Fibroblast of skin of right quadriceps (primary cell): ENCODE data around the gene ZXDC.
A peak's percentile ranks its signal among the peaks of the same experiment; 100 is the strongest.

Source experiments
- DNase-seq: peaks from one replicate; pipeline ENCODE4 v3.0.0-alpha.2; 2013

ZXDC gene, protein sequence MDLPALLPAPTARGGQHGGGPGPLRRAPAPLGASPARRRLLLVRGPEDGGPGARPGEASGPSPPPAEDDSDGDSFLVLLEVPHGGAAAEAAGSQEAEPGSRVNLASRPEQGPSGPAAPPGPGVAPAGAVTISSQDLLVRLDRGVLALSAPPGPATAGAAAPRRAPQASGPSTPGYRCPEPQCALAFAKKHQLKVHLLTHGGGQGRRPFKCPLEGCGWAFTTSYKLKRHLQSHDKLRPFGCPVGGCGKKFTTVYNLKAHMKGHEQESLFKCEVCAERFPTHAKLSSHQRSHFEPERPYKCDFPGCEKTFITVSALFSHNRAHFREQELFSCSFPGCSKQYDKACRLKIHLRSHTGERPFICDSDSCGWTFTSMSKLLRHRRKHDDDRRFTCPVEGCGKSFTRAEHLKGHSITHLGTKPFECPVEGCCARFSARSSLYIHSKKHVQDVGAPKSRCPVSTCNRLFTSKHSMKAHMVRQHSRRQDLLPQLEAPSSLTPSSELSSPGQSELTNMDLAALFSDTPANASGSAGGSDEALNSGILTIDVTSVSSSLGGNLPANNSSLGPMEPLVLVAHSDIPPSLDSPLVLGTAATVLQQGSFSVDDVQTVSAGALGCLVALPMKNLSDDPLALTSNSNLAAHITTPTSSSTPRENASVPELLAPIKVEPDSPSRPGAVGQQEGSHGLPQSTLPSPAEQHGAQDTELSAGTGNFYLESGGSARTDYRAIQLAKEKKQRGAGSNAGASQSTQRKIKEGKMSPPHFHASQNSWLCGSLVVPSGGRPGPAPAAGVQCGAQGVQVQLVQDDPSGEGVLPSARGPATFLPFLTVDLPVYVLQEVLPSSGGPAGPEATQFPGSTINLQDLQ

DNA sequence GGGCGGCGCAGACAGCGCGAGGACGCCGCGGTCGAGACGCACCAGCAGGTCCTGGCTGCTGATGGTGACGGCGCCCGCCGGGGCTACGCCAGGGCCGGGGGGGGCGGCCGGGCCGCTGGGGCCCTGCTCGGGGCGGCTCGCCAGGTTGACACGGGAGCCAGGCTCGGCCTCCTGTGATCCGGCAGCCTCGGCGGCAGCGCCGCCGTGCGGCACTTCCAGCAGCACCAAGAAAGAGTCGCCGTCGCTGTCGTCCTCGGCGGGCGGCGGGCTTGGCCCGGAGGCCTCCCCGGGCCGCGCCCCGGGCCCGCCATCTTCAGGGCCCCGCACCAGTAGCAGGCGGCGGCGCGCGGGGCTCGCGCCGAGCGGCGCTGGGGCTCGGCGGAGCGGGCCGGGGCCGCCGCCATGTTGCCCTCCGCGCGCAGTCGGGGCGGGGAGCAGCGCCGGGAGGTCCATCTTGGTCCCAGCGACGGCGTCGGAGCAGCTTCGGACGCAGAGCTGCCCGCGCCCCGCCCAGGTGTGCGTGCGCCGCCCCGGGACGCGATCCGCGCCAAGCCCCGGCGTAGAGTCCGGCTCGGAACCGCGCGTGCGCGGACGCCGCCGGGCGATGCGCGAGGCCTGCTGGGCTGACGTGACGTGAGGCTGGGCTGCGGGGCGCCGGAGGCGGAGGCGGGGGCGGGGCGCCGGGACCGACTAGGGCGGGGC is at the start of gene ZXDC:
ZXDC (minus strand) TSS at position 479 of the 702 bp plus-strand sequence; CDS start at position 453, 26 bp downstream.
- DNase-seq: peak; percentile 95

DNA sequence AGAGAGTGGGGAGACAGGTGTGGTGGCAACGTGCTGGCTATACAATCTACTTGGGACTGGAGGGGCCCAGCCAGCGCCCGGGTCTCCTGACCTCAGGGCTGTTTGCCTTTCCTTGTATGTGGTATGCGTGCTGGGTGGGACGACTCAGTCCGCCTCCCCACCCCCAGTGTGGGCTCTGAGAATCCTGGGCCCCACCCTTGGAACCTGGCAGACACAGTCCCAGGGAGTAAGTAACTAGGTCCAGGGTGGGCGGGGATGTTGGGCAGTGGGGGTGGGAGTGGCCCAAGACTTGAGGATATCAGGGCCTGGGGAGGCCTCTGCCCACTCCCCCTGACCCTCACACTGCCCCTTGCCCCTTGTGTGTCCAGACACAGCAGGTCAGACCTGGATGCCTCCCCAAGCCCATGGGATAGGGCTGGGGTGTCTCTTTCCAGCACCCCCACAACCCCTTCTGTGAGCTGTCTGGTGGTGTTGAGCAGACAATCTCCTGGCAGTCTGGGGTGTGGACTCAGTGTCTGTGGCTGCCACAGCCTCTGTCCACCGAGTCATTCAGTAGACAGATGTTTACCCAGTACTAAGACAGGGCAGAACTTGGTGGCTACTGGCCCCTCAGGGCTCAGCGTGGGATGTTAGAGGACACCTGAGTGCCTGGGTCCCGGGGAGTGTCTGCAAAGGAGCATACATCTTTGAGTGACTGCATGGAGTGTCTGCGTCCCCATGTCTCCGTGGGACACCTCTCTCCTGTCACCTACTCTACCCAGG is 49.6 kb upstream of the ZXDC start:
- DNase-seq: no peak

DNA sequence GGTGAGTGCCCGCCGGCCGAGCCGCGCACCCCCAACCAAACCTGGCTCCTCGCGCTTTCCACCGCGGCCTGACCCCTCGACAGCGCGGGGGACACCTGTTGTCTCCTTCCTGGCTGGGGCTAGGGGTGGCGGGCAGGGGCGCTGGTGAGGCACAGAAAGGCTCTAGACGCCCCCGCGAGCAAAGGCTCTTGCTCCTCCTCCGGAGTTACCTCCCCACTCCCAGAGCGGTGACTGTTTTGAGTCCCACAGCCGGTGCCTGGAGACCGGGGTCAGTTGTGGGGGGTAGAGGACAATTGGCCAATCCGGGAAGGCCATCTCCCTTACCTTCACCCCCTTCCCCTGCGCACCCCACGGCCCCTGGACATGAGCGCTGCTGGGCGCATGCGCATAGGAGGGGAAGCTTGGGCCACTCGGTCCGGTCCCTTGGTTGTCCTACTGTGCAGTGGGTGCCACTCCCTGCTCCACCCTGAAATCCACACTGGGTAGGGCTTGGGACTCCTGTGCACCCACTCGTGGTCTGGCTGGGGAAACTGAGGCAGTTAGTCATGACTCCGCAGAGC is 48.8 kb upstream of the ZXDC start:
- no peak for DNase-seq

DNA sequence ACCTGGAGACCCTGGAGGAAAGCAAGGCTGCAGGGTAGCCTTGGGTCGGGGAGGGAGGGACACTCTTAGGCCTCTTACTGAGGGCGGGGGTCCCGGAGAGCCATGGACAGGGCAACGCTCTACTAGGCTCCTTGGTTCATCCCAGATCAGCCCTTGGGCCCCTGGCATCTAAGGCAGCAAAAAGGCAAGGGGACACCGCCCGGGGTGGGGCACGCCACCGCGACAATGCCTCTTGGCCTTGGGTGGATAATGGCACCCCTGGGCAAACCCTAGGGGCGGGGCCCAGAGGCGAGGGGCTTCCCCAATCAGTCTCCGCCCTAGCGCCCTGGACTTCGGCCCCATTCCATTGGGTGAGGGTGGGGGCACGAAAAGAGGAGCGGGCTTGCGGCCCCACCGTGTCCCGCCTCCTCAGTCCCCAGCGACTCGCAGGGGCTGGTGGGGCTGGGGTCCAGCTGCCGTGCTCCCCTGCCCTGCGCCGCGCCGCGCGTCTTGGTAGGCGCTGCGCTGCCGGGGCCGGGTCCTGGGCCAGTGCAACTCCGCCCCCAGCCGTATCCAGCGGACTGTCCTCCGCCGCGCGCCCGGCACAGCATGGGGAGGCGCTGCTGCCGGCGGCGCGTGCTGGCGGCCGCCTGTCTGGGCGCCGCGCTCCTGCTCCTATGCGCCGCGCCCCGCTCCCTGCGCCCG is 48.2 kb upstream of the ZXDC start, which contains the start of gene CHST13:
CHST13 (plus strand) TSS at position 411 of the 684 bp plus-strand sequence; CDS start at position 589, 178 bp downstream.
- DNase-seq: peak; percentile 22

DNA sequence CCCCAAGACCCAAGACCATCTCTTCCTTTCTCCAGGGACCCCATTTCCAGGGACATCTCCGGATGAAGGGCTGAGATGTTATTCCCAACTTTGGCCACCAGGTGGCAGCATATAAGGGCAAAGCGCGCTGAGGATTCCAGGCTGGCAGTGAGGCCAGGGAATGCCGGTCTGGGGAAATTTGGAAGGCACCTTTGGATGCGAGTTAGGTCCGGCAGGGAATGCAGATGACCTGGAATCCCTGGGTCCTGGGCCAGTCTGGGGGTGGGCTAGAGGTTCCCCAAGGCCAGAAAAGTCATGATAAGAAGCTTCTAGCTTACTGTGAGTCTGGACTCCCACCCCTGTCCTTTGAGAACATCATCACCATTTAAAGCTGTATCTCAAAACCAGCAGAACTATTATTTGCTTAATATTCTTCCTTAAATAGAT is 46.7 kb upstream of the ZXDC start:
- DNase-seq: peak; percentile 45

DNA sequence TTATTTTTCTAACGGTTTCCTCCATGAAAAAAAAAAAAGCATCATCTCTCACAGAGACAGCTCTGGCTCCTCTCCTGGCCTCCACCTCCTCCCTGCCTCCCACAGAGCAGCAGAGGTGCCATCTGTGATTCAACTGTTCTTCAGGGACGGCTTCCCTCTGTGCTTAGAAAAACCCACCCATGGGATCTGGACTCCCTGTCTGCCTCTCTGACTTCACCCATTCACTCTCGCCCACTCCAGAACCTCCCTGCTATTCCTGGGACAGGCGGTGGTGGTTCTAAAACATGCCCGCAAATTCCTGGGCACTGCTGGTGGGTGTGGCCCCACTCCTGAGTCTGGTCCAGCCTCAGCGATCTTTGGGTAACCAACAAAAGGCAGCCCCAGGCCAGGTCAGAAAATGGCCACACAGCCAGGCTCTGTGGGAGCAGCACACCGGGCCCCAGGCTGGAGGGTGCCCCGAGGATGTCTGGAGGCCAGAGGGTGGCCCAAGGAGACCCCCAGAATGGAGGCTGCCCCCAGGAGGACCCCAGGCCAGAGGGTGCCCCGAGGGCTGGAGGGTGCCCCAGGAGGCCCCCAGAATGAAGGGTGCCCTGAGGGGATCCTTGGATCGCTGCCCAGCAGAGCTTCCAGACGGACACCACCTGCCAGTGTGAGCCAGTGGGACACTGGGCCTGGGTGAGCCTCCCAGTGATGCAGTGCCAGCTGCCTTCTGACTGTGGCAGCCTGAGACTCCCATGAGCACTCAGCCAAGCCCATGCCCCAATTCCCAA is 45.6 kb upstream of the ZXDC start:
- no peak for DNase-seq

DNA sequence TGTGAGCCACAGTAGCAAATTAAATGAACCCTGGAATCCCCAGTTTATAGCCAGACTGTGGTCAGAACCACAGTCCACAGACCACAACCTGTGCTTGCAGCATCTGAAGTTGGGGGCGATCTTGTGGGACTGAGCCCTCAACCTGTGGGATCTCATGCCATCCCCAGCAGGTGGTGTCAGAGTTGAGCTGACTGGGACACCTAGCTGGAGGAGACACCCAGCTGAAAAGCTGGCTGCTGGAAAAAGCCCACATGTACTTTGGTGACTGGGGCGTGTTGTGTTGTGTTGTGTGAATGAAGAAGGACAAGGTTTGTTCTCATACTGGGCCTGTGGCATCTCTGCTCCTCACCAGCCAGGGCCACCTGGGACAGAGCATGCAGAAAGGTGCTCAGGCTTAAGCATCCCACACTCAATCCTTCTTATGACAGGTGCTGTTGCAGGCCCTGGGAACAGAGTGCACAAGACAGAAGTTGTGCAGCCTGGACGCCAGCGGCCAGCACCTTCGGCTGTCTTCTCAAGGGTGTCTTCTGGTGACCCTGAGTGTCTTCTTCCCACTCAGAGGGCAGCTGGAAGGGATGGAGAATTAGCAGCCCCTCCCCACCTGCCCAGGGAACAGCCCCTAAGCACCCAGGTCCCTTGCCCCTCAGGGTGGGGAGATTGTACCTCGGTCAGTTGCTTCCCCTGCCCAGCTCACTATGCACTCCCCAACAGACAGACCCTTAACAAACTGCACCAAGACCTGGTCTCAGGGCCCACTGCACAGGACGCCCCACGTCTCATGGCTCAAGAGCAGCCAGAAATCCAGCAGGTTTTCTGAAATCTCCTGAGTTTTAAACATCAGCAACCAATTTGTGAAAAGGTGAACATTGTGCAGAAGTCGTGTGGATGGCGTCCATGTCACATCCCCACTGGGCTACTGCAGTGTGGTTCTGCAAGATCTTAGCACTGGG is 44.1 kb upstream of the ZXDC start:
- no peak for DNase-seq

DNA sequence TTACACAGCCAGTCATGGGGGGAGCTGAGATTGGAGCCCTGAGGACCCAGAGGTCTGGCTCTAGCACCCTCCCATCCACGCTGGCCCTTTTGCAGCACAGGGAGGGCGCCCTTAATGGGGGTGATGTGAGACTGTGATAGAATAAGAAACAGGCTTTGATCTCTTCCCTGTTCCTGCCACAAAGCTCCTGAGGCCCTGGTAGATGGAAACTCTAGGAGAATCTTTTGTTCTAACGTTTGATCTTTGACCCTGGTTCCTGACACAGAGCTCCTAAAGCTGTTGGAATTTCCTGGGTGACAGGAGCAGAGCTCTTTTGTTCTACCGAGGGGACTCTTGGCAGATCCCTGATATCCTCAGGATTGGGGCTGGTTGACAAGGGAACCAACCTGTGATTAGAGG is 43.1 kb upstream of the ZXDC start:
- no peak for DNase-seq

DNA sequence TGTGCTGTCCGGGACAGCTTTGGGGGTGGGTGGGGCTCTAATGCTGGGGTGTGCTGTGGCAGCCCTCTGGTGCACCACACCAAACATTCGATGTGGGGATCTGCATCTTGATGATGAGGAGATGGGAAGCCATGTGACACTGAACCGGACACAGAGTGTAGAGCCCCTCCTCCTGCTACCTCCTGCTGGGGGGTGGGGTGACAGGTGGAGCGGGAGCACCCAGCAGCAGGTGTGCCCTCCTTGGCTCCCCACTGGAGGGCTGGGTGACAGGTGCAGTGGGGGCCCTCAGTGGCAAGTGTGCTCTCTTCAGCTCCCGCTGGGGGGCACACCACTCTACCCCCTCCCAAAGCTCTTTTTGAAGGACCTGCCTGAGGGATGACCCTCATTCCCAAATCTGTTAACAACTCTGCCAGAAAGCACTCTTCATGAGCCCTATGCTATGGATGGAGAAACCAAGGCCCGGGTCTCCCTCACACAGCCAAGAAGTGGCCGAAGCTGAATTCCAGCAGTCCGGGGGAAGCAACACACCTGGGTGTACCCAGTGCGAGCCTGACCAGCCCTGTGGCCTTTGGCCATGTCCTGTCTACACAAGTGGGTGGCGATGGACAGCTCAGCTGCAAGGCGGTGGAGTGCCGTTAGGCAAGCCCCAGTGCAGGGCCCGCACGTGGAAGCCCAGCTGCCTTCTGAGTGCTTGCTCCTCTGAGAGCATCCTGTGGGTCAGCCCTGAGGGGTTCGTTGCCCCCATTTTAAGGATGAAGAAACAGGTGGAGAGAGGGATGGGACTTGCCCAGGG is 42.5 kb upstream of the ZXDC start:
- no peak for DNase-seq

DNA sequence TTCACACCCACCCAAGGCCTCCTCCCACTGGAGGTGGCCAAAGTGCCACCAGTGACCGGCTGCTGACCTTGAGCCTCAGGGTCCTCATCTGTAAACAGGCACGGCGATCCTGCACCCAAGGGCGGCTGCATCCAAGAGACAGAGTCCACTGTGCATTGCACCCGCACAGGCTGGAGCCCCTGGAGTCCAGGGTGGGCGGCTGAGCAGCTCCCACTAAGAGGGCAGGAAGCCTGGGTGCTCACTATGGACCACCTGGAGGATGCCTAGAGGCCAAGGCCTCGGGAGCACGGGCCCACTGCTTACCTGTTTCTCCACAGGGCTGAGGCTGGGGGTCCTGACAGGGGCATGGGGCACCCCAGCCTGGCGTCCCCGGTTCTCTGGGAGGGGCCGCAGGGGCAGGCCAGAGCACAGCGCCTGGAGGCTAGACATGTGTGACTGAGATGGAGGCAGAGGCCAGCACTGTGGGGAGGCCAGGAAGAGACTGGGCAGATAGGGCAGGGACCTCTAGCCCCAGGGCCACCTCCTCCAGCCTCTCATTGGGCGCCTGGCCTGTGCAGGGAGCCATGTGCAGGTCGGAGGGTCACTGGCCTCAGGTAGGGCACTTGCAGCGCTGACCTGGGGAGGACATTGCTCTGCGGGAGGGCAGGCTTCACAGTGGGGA is 41.7 kb upstream of the ZXDC start, which contains the start of gene UROC1:
UROC1 (minus strand) TSS at position 483 of the 661 bp plus-strand sequence; CDS start at position 429, 54 bp downstream.
- no peak for DNase-seq

DNA sequence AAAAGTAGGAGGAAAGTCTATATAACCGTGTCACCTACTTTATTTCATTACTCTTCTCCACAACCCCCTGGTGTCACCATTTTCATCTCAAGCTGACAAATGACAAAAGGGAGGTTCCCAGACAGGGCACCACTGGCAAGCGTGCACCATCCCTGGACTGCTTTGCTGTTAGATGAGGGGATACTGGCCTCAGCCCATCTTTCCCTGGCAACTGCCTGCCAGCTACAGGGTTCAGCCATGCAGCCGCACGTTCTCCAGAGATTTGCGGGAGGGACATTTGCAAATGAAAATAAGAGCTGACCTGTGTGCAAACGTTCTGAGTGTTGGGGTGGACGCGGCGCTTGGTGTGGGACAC is 41.2 kb upstream of the ZXDC start:
- DNase-seq: no peak

DNA sequence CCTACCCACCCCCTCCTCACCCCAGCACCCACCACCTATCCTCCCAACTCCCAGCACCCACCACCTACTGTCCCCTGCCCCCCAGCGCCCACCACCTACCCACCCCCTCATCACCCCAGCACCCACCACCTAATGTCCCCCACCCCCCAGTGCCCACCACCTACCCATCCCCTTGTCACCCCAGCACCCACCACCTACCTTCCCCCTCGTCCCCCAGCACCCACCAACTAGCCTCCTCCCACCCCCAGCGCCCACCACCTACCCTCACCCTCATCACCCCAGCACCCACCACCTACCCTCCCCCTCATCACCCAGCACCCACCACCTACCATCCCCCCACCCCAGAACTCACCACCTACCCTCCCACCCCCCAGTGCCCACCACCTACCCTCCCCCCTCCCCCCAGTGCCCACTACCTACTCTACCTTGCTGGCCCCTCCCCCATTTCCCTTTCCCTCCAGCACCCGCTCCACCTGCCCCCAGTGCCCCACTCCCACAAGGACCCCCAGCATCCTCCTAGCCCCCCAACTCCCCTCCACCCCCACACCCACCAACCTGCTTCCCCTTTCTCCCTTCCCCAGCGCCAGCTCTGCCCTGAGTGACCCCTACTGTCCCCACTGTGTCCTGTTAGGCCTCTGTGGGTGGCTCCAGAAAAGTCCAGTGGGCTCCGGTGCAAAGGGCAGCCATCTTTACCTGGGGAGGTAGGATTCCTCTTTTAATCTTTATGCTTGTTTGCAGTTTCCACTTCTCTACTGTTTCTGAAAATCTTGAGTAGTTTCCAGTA is 40.7 kb upstream of the ZXDC start:
- DNase-seq: no peak

DNA sequence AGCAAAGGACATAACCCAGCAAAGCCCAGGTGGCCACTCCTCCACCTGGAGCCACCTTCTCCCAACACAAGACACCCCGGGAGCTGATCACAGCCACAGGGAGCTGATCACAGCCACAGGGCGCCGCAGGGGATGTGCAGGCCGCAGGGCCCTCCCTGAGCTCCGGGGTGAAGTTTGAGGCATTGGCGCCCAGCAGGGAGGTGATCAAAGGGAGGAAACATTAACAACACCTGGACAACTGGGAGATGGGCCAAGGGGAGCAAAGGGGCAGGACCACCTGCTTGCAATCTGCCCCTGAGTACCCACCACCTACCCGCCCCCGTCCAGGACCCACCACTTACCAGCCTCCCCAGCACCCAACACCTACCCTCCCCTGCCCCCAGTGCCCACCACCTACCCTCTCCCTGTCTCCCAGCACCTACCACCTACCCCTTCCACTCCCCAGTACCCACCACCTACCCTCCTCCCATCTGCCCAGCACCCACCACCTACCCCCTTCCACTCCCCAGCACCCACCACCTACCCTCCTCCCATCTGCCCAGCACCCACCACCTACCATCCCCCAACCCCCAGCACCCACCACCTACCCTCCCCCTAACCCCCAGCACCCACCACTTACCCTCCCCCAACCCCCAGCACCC is 39.5 kb upstream of the ZXDC start:
- no peak for DNase-seq

DNA sequence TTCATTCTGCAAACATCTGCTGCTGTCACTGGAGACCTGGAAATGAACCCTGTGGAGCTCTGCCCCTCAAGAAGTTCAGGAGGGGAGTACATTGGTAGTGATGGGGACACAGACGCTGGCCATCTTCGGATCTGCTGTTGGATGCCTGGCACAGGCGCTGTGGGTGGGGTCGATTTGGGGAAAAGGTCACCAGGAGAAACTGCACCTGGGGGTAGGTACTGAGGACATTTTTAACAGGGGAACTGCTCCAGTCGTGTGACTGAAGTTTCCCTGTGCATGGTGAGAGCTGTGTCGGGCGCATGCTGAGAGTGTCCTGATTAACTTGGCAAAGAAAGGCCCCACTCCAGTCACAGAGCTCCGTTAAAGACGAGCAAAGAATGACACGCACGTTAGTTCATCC is 38.5 kb upstream of the ZXDC start:
- DNase-seq: no peak

DNA sequence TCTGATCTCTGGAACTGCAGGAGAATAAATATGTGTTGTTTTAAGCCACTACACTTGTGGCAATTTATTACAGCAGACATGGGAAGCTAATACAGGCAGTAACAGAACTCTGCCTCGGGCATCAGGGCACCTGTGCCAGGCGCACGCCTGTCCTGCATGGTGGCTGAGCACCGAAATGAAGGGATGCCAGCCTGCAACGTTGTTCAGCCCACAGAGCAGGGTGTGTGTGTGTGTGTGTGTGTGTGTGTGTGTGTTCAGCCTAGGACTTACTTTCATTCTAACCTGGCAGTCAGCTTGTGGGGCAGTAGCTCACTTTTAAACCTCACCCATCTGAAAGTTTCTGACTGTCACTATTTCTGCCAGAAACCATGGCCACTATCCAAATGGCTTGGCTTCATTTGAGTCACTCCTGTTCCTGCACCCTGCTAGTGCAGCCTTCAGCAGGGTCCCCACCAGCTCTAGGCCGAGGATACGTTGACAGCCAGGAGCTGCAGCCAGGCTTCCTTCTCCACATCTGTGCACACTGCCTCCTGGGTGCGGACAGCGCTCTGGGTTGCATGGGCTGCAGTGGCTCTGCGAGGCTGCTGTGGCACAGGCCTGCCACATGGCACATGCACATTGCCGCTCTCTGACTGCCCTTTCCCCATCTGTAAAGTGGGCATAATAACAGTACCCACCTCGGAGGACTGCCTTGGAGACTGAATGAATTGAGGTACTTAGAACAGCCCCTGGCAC is 37.4 kb upstream of the ZXDC start:
- no peak for DNase-seq

DNA sequence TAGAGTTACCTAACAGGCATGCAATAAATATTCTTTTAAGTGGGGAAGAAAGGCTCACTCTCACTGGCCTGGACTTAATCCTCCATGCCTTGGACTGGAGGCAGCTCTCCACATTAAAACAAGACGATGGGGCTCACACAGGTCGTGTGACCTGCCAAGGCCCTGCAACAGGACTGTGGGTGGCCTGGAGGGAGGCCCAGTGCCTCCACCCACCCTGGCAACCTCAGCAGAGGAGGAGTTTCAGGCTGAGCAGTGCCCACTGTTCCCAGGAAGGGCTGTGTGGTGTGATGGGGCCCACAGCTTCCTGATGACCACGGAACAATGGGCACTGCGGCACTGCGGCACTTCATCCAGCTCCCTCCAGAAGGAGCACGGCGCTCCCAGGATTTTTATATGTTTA is 36.3 kb upstream of the ZXDC start:
- DNase-seq: no peak
